ENCODE data around the gene HUWE1. TPM values are rescaled to one million over a fixed set of nuclear protein-coding genes. Genes with fewer than 3 reads are reported as not detected.

HUWE1 gene
- polyA plus RNA-seq, 1 donor, result 79.0 TPM

- no peak for DNase-seq (ENCODE audit: low read depth)
These were observed 1.8 kb upstream of the HUWE1 start for GRCh38 chrX:53688300-53688699.

GRCh38 chrX:53685711-53686110 is 808 bp downstream of the HUWE1 start:
- DNase-seq (ENCODE audit: low read depth), result no peak

GRCh38 chrX:53684415-53685192 is 1.9 kb downstream of the HUWE1 start:
- no peak for DNase-seq (ENCODE audit: low read depth)

- peak; percentile 94 for DNase-seq (ENCODE audit: low read depth)
These were observed 2.7 kb downstream of the HUWE1 start for GRCh38 chrX:53683556-53684414.

GRCh38 chrX:53682885-53683555 is 3.5 kb downstream of the HUWE1 start:
- DNase-seq (ENCODE audit: low read depth), result no peak

GRCh38 chrX:53681661-53682060 is 4.9 kb downstream of the HUWE1 start:
- DNase-seq (ENCODE audit: low read depth), result no peak

GRCh38 chrX:53678667-53679066 is 7.9 kb downstream of the HUWE1 start:
- no peak for DNase-seq (ENCODE audit: low read depth)

- no peak for DNase-seq (ENCODE audit: low read depth)
These were observed 9.2 kb downstream of the HUWE1 start for GRCh38 chrX:53677286-53677685.

- DNase-seq (ENCODE audit: low read depth), result no peak
These were observed 11.9 kb downstream of the HUWE1 start for GRCh38 chrX:53674581-53674980.

- no peak for DNase-seq (ENCODE audit: low read depth)
These were observed 17.3 kb downstream of the HUWE1 start for GRCh38 chrX:53669258-53669657.

- DNase-seq (ENCODE audit: low read depth), result no peak
These were observed 20.3 kb downstream of the HUWE1 start for GRCh38 chrX:53666171-53666570.

GRCh38 chrX:53660004-53660403 is 26.5 kb downstream of the HUWE1 start:
- no peak for DNase-seq (ENCODE audit: low read depth)

GRCh38 chrX:53659039-53659438 is 27.5 kb downstream of the HUWE1 start:
- DNase-seq (ENCODE audit: low read depth), result no peak

GRCh38 chrX:53656845-53657244 is 29.7 kb downstream of the HUWE1 start:
- DNase-seq (ENCODE audit: low read depth), result no peak

- no peak for DNase-seq (ENCODE audit: low read depth)
These were observed 32.1 kb downstream of the HUWE1 start for GRCh38 chrX:53654376-53654775.

- no peak for DNase-seq (ENCODE audit: low read depth)
These were observed 41.8 kb downstream of the HUWE1 start for GRCh38 chrX:53644751-53645150.

GRCh38 chrX:53642337-53642736 is 44.2 kb downstream of the HUWE1 start:
- DNase-seq (ENCODE audit: low read depth), result no peak

- no peak for DNase-seq (ENCODE audit: low read depth)
These were observed 47.3 kb downstream of the HUWE1 start for GRCh38 chrX:53639257-53639656.

- no peak for DNase-seq (ENCODE audit: low read depth)
These were observed 49.0 kb downstream of the HUWE1 start for GRCh38 chrX:53637479-53637878.

GRCh38 chrX:53631156-53631555 is 55.4 kb downstream of the HUWE1 start:
- DNase-seq (ENCODE audit: low read depth), result no peak

GRCh38 chrX:53630261-53630660 is 56.3 kb downstream of the HUWE1 start:
- DNase-seq (ENCODE audit: low read depth), result no peak

- DNase-seq (ENCODE audit: low read depth), result no peak
These were observed 64.1 kb downstream of the HUWE1 start for GRCh38 chrX:53622431-53622830.

Measured in forelimb muscle (tissue), 1 donor.